GM20000 (cell line): ENCODE data around the gene MSH6.

ENCODE experiments used
- DNase-seq: peaks from one replicate; pipeline ENCODE4 v3.0.0; 2012; ENCODE audit warnings: low spot score
- TF ChIP-seq, protein P1 (sequence below): IDR thresholded peaks from 2 replicates; pipeline ENCODE4 v1.5.1; 2012; ENCODE audit warnings: mild to moderate bottlenecking, control low read depth; ENCODE audit errors: extremely low read depth, missing control alignments

MSH6 gene

DNA sequence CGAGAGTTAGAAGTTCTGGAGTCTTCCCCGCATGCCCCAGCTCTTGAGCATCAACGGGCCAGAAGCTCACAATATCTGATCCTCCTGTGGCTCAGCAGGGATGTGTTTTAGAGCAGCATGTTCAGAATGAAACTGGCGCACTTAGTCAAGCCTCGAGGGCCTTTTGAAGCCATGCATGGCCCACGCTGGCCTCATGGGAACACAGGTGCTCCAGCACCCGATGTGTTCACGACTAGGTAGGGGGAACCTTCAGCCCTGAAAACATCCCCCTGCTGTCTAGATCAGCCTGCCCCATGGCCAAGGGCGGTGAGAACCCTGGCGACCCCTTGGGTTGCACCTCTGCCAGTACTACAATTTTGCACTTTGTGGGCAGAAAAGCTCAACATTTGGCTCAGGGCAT, 32.8 kb downstream of the MSH6 start:
- DNase-seq, result no peak
- TF ChIP-seq, protein P1, sequence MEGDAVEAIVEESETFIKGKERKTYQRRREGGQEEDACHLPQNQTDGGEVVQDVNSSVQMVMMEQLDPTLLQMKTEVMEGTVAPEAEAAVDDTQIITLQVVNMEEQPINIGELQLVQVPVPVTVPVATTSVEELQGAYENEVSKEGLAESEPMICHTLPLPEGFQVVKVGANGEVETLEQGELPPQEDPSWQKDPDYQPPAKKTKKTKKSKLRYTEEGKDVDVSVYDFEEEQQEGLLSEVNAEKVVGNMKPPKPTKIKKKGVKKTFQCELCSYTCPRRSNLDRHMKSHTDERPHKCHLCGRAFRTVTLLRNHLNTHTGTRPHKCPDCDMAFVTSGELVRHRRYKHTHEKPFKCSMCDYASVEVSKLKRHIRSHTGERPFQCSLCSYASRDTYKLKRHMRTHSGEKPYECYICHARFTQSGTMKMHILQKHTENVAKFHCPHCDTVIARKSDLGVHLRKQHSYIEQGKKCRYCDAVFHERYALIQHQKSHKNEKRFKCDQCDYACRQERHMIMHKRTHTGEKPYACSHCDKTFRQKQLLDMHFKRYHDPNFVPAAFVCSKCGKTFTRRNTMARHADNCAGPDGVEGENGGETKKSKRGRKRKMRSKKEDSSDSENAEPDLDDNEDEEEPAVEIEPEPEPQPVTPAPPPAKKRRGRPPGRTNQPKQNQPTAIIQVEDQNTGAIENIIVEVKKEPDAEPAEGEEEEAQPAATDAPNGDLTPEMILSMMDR, result no peak

DNA sequence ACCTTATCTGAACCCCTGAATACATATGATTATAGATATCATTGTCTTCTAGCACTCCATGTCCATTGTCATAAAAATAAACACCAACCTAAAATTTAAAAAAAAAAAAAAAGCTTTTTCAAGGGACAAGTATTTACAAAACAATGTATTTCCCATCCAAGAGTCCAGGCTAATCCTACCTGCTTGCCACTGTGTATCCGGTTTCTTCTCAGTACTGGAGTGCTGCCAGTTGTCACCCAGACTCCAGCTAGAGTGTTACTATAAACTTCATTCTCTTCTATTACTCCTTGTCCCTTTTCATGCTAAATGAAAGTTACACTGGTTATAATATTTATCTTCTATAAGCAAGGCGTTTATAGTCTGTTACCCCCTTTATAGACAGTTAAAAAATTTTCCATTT, 35.8 kb downstream of the MSH6 start:
- TF ChIP-seq, protein P1, result no peak
- DNase-seq, result no peak

DNA sequence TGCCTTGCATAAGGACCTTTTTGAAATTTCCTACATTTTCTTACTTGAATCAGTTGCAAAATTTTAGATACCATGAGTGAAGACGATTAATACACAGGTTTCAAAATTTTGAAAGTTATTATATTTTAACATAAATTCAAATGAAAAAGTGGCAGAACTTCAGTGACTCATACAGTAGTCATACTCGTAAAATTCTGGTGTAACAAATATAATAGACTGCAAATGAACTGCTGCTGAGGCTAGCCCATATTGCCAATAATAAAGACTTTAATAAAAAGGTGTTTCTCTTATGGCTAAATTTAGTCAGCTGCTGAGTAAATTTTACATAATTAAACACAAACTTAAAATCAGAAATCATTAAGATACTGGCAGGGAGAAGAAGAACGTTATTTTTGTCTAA, 36.9 kb downstream of the MSH6 start:
- TF ChIP-seq, protein P1, result no peak
- DNase-seq, result no peak

DNA sequence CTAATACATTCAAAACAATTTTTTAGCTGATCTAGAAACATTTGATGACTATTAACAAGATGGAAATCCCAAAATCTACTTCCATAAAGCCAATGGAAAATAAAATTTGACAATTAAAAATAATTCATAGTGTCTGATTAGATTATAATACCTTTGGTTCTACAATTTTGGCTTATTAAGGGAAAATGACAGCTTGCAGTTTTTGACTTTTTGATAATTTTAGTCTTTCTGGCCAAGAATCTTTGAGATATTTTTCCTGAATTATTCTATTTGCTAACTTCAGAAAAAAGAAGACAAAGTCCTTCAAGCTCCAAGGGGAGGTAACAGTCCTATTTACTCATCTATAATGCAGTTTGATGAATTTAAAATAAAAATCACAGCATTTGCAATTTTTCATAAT, 39.6 kb downstream of the MSH6 start:
- no peak for DNase-seq
- TF ChIP-seq, protein P1, result no peak

DNA sequence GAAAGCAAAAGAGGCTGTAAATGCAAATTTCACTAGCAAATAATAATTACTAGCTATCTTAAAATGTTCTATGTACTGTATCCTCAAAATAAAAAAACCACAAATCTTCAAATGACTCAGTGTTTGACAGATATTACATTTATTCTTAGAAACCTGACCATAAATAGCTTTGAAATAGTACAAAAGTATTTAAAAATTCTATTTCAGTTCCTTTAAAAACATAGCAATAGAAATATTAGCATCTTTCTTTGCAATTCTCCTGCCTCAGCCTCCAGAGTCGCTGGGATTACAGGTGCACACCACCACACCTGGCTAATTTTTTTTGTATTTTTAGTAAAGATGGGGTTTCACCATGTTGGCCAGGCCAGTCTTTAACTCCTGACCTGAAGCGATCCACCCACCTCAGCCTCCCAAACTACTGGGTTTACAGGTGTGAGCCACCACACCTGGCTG, 50.6 kb downstream of the MSH6 start:
- peak; percentile 37 for DNase-seq
- TF ChIP-seq, protein P1, result no peak

DNA sequence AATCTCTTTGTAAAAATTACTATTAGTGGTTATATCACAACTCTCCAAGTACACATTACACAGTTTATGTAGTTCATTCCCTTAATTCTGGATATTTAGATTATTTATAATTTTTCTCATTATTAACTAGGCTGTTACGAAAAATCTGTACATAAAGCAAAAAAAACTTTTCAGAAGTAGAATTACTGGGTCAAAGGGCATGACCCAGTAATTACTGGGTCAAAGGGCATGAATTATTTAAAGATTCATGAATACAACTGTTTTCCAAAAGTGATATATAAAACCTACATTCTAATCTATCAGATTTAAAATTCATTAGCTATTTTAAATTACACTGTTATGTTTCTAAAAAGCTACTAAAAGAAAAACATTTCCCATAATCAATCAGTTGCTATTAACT, 55.3 kb downstream of the MSH6 start:
- no peak for DNase-seq
- TF ChIP-seq, protein P1, result no peak

DNA sequence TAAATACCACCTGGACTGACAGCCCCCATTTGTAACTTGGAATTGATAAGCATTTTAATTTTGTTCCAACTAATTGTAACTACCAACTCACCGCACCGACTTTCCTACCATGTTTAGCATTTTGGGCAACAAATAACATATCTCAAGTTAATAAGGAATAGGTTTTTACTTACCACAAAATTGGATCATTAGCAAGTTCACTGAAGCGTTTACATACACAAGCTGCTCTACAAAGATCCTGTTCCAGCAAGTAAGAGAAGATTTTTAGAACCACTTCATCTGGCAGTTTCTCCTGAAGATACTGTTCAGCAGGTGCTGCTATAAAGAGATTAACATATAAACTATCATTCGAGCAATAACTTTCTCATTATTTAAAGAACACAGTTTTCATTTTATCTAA, 55.7 kb downstream of the MSH6 start:
- TF ChIP-seq, protein P1, result no peak

More for the DNA sequence above, 55.7 kb downstream of the MSH6 start:
- DNase-seq, result no peak
